ENCODE data around the gene SMIM35. TPM values are rescaled to one million over a fixed set of nuclear protein-coding genes. Genes with fewer than 3 reads are reported as not detected.

The SMIM35 gene
- polyA plus RNA-seq, 1 of the 3 experiments (the other 2 are of a cell fraction), result not detected

DNA sequence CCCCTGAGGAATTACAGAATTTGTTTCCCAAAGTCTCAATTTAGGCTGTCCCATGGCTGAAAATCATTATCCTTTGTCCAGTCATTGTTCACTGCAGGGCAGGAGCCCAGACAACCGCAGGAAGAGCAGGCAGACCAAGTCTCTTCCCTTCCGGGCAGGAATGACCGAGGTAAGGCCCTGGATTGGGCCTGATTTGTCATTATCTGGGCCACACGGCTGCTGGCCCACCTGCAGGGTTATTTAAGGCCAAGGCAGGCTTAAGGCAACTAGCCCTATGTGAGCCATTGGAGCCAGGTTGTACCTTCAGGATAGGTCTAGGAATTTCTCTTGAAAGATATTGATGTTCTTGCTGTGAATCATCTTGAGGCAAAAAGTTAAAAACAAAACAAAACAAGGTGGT, 110.3 kb downstream of the SMIM35 start:
- CTCF ChIA-PET, result interaction anchor here (1.0 to 1.5 kb wide), 2 partner anchors 30 to 132 kb away, joined by 4 read pairs; no protein-coding TSS in a partner anchor
- Histone ChIP-seq H3K4me3 (ENCODE audit: low read depth in 2 of 2, low read length in 1 of 2) (no peak overlapping the region), H3K27me3 (ENCODE audit: insufficient read depth) (peaks cover 5% of the 10 kb centered on the region; the same call in 1 of the 2 replicates), H3K9me2 (no peaks in the 10 kb centered on the region), H3K9ac (no peak overlapping the region), H3K9me3 (no peaks in the 10 kb centered on the region), H3K4me1 (ENCODE audit: control insufficient read depth in 1 of 2, insufficient read depth in 2 of 2, low read depth in 1 of 2, low read length in 1 of 2) (peaks cover 0 to 4% of the 10 kb centered on the region in 2 experiments; a peak in 1 of 4 replicates), H3K4me2 (no peak overlapping the region), H3F3A (replicated peaks; ENCODE audit: insufficient read depth) (no peaks in the 10 kb centered on the region), H4K20me1 (ENCODE audit: insufficient read depth) (no peaks in the 10 kb centered on the region), H3K27ac (ENCODE audit: low read depth in 2 of 2, low read length in 1 of 2) (no peak overlapping the region), H3K36me3 (replicated peaks in 1 of 2; ENCODE audit: control insufficient read depth in 1 of 2, insufficient read depth in 2 of 2, low read length in 1 of 2) (no peaks in the 10 kb centered on the region), H2AFZ (ENCODE audit: low read depth) (no peak overlapping the region), H3K79me2 (ENCODE audit: insufficient read depth) (no peaks in the 10 kb centered on the region)
- no peak for DNase-seq
- 34% methylated on average over 4 of the region's 4 CpGs for WGBS (ENCODE audit: low lambda C conversion rate)
- POLR2A ChIA-PET, result no interaction called here
- TF ChIP-seq JUND (IDR thresholded peaks at IDR 0.05), result no peak
- TF ChIP-seq, protein P1, sequence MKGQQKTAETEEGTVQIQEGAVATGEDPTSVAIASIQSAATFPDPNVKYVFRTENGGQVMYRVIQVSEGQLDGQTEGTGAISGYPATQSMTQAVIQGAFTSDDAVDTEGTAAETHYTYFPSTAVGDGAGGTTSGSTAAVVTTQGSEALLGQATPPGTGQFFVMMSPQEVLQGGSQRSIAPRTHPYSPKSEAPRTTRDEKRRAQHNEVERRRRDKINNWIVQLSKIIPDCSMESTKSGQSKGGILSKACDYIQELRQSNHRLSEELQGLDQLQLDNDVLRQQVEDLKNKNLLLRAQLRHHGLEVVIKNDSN (IDR thresholded peaks at IDR 0.05; ENCODE audit: borderline replicate concordance, low read depth), result no peak
- TF ChIP-seq NFIC (IDR thresholded peaks at IDR 0.05; ENCODE audit: borderline replicate concordance), result no peak
- TF ChIP-seq, protein P2, sequence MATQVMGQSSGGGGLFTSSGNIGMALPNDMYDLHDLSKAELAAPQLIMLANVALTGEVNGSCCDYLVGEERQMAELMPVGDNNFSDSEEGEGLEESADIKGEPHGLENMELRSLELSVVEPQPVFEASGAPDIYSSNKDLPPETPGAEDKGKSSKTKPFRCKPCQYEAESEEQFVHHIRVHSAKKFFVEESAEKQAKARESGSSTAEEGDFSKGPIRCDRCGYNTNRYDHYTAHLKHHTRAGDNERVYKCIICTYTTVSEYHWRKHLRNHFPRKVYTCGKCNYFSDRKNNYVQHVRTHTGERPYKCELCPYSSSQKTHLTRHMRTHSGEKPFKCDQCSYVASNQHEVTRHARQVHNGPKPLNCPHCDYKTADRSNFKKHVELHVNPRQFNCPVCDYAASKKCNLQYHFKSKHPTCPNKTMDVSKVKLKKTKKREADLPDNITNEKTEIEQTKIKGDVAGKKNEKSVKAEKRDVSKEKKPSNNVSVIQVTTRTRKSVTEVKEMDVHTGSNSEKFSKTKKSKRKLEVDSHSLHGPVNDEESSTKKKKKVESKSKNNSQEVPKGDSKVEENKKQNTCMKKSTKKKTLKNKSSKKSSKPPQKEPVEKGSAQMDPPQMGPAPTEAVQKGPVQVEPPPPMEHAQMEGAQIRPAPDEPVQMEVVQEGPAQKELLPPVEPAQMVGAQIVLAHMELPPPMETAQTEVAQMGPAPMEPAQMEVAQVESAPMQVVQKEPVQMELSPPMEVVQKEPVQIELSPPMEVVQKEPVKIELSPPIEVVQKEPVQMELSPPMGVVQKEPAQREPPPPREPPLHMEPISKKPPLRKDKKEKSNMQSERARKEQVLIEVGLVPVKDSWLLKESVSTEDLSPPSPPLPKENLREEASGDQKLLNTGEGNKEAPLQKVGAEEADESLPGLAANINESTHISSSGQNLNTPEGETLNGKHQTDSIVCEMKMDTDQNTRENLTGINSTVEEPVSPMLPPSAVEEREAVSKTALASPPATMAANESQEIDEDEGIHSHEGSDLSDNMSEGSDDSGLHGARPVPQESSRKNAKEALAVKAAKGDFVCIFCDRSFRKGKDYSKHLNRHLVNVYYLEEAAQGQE (IDR thresholded peaks at IDR 0.05; ENCODE audit: low read depth, low read length), result no peak

GRCh38 chr11:117973503-117973860, 113.3 kb downstream of the SMIM35 start:
- no peak overlapping the region for H2AFZ ChIP-seq (ENCODE audit: low read depth)
- H3K79me2 ChIP-seq (ENCODE audit: insufficient read depth), result no peaks in the 10 kb centered on the region
- TF ChIP-seq RFX5 (IDR thresholded peaks at IDR 0.05; ENCODE audit: low read length) (no peak), SIN3A (IDR thresholded peaks at IDR 0.05; ENCODE audit: borderline replicate concordance, low read depth, low read length) (no peak), RAD21 (IDR thresholded peaks at IDR 0.05; ENCODE audit: low read length) (no peak), RXRA (IDR thresholded peaks at IDR 0.05; ENCODE audit: borderline replicate concordance, low read depth) (no peak), RCOR1 (IDR thresholded peaks at IDR 0.05; ENCODE audit: low read length) (no peak), TEAD4 (IDR thresholded peaks at IDR 0.05; ENCODE audit: borderline replicate concordance, insufficient read depth) (no peak), GATA2 (CRISPR knock-in tag; IDR thresholded peaks at IDR 0.05) (no peak), TCF12 (IDR thresholded peaks at IDR 0.05) (no peak), MEF2A (IDR thresholded peaks at IDR 0.05; ENCODE audit: borderline replicate concordance, low read depth) (no peak), POLR2AphosphoS5 (IDR thresholded peaks at IDR 0.05; ENCODE audit: low read depth, low read length) (no peak), NFIC (IDR thresholded peaks at IDR 0.05; ENCODE audit: borderline replicate concordance) (no peak), FOSL2 (IDR thresholded peaks at IDR 0.05; ENCODE audit: borderline replicate concordance, low read depth) (no peak), JUND (IDR thresholded peaks at IDR 0.05) (no peak), GABPA (IDR thresholded peaks at IDR 0.05; ENCODE audit: low read depth) (no peak), FOXJ3 (CRISPR knock-in tag; IDR thresholded peaks at IDR 0.05) (no peak)
- TF ChIP-seq, protein P1 (IDR thresholded peaks at IDR 0.05; ENCODE audit: borderline replicate concordance, low read depth), result no peak
- TF ChIP-seq, protein P3, sequence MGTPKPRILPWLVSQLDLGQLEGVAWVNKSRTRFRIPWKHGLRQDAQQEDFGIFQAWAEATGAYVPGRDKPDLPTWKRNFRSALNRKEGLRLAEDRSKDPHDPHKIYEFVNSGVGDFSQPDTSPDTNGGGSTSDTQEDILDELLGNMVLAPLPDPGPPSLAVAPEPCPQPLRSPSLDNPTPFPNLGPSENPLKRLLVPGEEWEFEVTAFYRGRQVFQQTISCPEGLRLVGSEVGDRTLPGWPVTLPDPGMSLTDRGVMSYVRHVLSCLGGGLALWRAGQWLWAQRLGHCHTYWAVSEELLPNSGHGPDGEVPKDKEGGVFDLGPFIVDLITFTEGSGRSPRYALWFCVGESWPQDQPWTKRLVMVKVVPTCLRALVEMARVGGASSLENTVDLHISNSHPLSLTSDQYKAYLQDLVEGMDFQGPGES (IDR thresholded peaks at IDR 0.05; ENCODE audit: low read depth, low read length), result no peak
- TF ChIP-seq, protein P4, sequence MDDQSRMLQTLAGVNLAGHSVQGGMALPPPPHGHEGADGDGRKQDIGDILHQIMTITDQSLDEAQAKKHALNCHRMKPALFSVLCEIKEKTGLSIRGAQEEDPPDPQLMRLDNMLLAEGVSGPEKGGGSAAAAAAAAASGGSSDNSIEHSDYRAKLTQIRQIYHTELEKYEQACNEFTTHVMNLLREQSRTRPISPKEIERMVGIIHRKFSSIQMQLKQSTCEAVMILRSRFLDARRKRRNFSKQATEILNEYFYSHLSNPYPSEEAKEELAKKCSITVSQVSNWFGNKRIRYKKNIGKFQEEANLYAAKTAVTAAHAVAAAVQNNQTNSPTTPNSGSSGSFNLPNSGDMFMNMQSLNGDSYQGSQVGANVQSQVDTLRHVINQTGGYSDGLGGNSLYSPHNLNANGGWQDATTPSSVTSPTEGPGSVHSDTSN (IDR thresholded peaks at IDR 0.05), result no peak
- TF ChIP-seq, protein P5, sequence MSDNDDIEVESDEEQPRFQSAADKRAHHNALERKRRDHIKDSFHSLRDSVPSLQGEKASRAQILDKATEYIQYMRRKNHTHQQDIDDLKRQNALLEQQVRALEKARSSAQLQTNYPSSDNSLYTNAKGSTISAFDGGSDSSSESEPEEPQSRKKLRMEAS (IDR thresholded peaks at IDR 0.05; ENCODE audit: low read depth), result no peak
- CTCF ChIA-PET, result interaction anchor here (1.4 kb wide), 1 partner anchor 23 kb away, joined by 3 read pairs; no protein-coding TSS in a partner anchor
- no peak overlapping the region for H3K4me3 ChIP-seq (ENCODE audit: low read depth in 2 of 2, low read length in 1 of 2)
- no peak for DNase-seq
- no peaks in the 10 kb centered on the region for H3K36me3 ChIP-seq (replicated peaks in 1 of 2; ENCODE audit: control insufficient read depth in 1 of 2, insufficient read depth in 2 of 2, low read length in 1 of 2)
- H3K9me2 ChIP-seq, result no peaks in the 10 kb centered on the region
- WGBS (ENCODE audit: low lambda C conversion rate), result 63% methylated on average over 4 of the region's 4 CpGs
- no peak overlapping the region for H3K27ac ChIP-seq (ENCODE audit: low read depth in 2 of 2, low read length in 1 of 2)
- POLR2A ChIA-PET, result no interaction called here
- H3K4me1 ChIP-seq (ENCODE audit: control insufficient read depth in 1 of 2, insufficient read depth in 2 of 2, low read depth in 1 of 2, low read length in 1 of 2), result no peaks in the 10 kb centered on the region; a peak in 1 of 4 replicates
- no peak overlapping the region for H3K4me2 ChIP-seq
- no peaks in the 10 kb centered on the region; the same call in 1 of the 2 replicates for H3K27me3 ChIP-seq (ENCODE audit: insufficient read depth)
- no peaks in the 10 kb centered on the region for H3K9me3 ChIP-seq
- no peaks in the 10 kb centered on the region for H3F3A ChIP-seq (replicated peaks; ENCODE audit: insufficient read depth)
- H3K9ac ChIP-seq, result no peak overlapping the region
- no peaks in the 10 kb centered on the region for H4K20me1 ChIP-seq (ENCODE audit: insufficient read depth)

Measured in SK-N-SH (cell line).